ENCODE measurements around the gene APRT.
A peak's percentile ranks its signal among the peaks of the same experiment; 100 is the strongest.

Gene APRT

DNA sequence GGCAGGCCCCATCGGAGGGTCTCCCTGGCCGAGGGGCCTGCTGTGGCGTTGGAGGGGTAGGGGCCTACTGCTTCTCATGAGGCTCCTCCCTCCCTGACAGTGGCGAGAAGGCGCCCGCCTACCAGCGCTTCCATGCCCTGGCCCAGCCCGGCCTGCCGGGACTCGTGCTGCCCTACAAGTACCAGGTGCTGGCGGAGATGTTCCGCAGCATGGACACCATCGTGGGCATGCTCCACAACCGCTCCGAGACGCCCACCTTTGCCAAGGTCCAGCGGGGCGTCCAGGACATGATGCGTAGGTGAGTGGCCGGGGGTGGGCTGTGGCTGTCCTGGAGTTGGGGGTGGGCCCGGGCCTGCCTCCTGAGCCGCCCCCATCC, 6.4 kb downstream of the APRT start:
- H3K36me3 Mint-ChIP-seq (ENCODE audit: low read depth) = peaks cover 5% of the 10 kb centered on the region
- H3K4me1 Mint-ChIP-seq = no peaks in the 10 kb centered on the region
- no peak overlapping the region for H3K27ac Mint-ChIP-seq
- TF ChIP-seq, protein P1, sequence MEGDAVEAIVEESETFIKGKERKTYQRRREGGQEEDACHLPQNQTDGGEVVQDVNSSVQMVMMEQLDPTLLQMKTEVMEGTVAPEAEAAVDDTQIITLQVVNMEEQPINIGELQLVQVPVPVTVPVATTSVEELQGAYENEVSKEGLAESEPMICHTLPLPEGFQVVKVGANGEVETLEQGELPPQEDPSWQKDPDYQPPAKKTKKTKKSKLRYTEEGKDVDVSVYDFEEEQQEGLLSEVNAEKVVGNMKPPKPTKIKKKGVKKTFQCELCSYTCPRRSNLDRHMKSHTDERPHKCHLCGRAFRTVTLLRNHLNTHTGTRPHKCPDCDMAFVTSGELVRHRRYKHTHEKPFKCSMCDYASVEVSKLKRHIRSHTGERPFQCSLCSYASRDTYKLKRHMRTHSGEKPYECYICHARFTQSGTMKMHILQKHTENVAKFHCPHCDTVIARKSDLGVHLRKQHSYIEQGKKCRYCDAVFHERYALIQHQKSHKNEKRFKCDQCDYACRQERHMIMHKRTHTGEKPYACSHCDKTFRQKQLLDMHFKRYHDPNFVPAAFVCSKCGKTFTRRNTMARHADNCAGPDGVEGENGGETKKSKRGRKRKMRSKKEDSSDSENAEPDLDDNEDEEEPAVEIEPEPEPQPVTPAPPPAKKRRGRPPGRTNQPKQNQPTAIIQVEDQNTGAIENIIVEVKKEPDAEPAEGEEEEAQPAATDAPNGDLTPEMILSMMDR (IDR thresholded peaks at IDR 0.05; ENCODE audit: unreplicated experiment in 3 of 3) = no peak
- H3K27me3 Mint-ChIP-seq (ENCODE audit: low read depth) = no peaks in the 10 kb centered on the region
- no peaks in the 10 kb centered on the region for H3K9me3 Mint-ChIP-seq
- no peak overlapping the region for H3K4me3 Mint-ChIP-seq

- Mint-ChIP-seq H3K27me3 (ENCODE audit: low read depth) (no peaks in the 10 kb centered on the region), H3K27ac (no peak overlapping the region), H3K4me3 (peak overlapping the region; percentile 72 to 78 (median 75)), H3K4me1 (no peaks in the 10 kb centered on the region), H3K36me3 (ENCODE audit: low read depth) (peaks cover 5% of the 10 kb centered on the region), H3K9me3 (no peaks in the 10 kb centered on the region)
- TF ChIP-seq, protein P1 (IDR thresholded peaks at IDR 0.05; ENCODE audit: unreplicated experiment in 3 of 3) = no peak
Measured at GRCh38 chr16:88804552-88805339, 7.0 kb downstream of the APRT start.

- Mint-ChIP-seq H3K4me3 (peak overlapping the region; percentile 72 to 78 (median 75)), H3K9me3 (no peaks in the 10 kb centered on the region), H3K36me3 (ENCODE audit: low read depth) (peaks cover 2% of the 10 kb centered on the region), H3K27me3 (ENCODE audit: low read depth) (no peaks in the 10 kb centered on the region), H3K27ac (no peak overlapping the region), H3K4me1 (no peaks in the 10 kb centered on the region)
- TF ChIP-seq, protein P1 (IDR thresholded peaks at IDR 0.05; ENCODE audit: unreplicated experiment in 3 of 3) = no peak
Measured at GRCh38 chr16:88804173-88804551, 7.6 kb downstream of the APRT start.

GRCh38 chr16:88803264-88803987, 8.3 kb downstream of the APRT start, which contains the start of gene CDT1:
CDT1 (plus strand) TSS chr16:88803789; CDS start chr16:88803832, 43 bp downstream.
- peak within 1 kb of the TSS in 2 of 3 experiments; percentile 56 to 66 for H3K27ac Mint-ChIP-seq
- H3K4me3 Mint-ChIP-seq = peak within 1 kb of the TSS; percentile 81 to 89 (median 89)
- H3K27me3 Mint-ChIP-seq (ENCODE audit: low read depth) = no peaks in the 10 kb centered on the region
- no peaks in the 10 kb centered on the region for H3K9me3 Mint-ChIP-seq
- H3K36me3 Mint-ChIP-seq (ENCODE audit: low read depth) = no peaks in the 10 kb centered on the region
- no peaks in the 10 kb centered on the region for H3K4me1 Mint-ChIP-seq
- TF ChIP-seq, protein P1 (IDR thresholded peaks at IDR 0.05; ENCODE audit: unreplicated experiment in 3 of 3) = no peak

DNA sequence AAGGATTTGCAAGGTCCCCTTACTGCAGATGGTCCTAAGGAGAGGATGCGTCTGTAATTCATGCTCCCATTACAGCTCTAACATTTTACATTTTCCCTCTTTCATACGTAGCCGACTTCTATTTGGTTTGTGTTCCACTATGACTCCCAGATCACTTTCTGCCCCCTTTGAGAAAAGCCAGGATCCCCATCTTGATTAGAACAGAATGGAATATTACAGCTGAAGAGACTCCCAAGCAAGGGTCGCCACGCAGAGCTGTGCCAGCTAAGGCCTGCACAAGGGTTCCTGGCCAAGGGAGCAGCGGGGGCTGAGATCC, 11.5 kb downstream of the APRT start:
- TF ChIP-seq, protein P1 (IDR thresholded peaks at IDR 0.05; ENCODE audit: unreplicated experiment in 3 of 3) = no peak

More for the DNA sequence above, 11.5 kb downstream of the APRT start:
- Mint-ChIP-seq H3K9me3 (no peaks in the 10 kb centered on the region), H3K4me3 (peak overlapping the region in 2 of 3 experiments; percentile 8 to 61), H3K4me1 (no peaks in the 10 kb centered on the region), H3K27me3 (ENCODE audit: low read depth) (no peaks in the 10 kb centered on the region), H3K36me3 (ENCODE audit: low read depth) (no peaks in the 10 kb centered on the region), H3K27ac (no peak overlapping the region)
